Endothelial cell of umbilical vein (primary cell): ENCODE measurements around the gene EPB41L4B. TPM values are rescaled to one million over a fixed set of nuclear protein-coding genes. Genes with fewer than 3 reads are reported as not detected.

Experiments used
- BruUV-seq: library from RNA; stranded (reverse); fragments of 400-500 nt; replicated peaks from 2 replicates; lab custom pipeline; 2021; lab: Mats Ljungman, UMichigan
- CTCF ChIA-PET: fragments of 300-600, 350-600 bp; sonication (Branson Sonifier 250); formaldehyde crosslinking; loops from one replicate; lab custom pipeline; 2021; ENCODE audit warnings: antibody characterized with exemption, inconsistent platforms; lab: Charles Lee
- POLR2A ChIA-PET: fragments of 300-600, 350-600 bp; sonication (Branson Sonifier 250); formaldehyde crosslinking; loops from one replicate; lab custom pipeline; 2021; ENCODE audit warnings: antibody characterized with exemption, inconsistent platforms; lab: Charles Lee
- DNase-seq: peaks from one replicate; pipeline ENCODE4 v3.0.0-alpha.2; 2011; ENCODE audit warnings: low read depth, low spot score
- FAIRE-seq: peaks from 2 replicates; lab custom pipeline; 2011; peaks lifted over from hg19 to GRCh38; lab: Jason Lieb, UNC
- H2AFZ ChIP-seq: 2 replicates; pipeline ENCODE4 v1.6.0; 2012; ENCODE audit warnings: low read depth, low read length, control low read depth, inconsistent platforms
- H3K27ac ChIP-seq: 2 replicates; pipeline ENCODE4 v1.5.1; 2011; ENCODE audit warnings: low read depth, mild to moderate bottlenecking, control low read depth, low read length, moderate library complexity; ENCODE audit not compliant: insufficient read depth
- H3K27me3 ChIP-seq, 2 experiments: 2 replicates each; pipeline versions ENCODE4 v1.6.0 to v1.6.1; 2011; ENCODE audit warnings: low read length in 2 of 2, mixed read lengths in 1 of 2; ENCODE audit not compliant: control insufficient read depth in 2 of 2, insufficient read depth in 2 of 2
- H3K36me3 ChIP-seq, 2 experiments: 2 replicates in 1 of 2; 3 replicates in 1 of 2; pipeline ENCODE4 v1.5.1; 2011; ENCODE audit warnings: low read length in 2 of 2, mild to moderate bottlenecking in 1 of 2, moderate library complexity in 1 of 2; ENCODE audit not compliant: control insufficient read depth in 2 of 2, insufficient read depth in 2 of 2; ENCODE audit errors: extremely low read depth in 1 of 2
- H3K4me1 ChIP-seq: 3 replicates; pipeline ENCODE4 v1.5.1; 2011; ENCODE audit warnings: mild to moderate bottlenecking, low read length; ENCODE audit not compliant: control insufficient read depth, insufficient read depth; ENCODE audit errors: extremely low read depth
- H3K4me2 ChIP-seq: 2 replicates; pipeline ENCODE4 v1.6.1; 2011; ENCODE audit warnings: low read length, control low read depth, mixed read lengths; ENCODE audit not compliant: insufficient read depth
- H3K4me3 ChIP-seq, 3 experiments: fragments of 200-600 bp in 1 of 3; sonication (generic), shearing (Covaris generic) in 1 of 3; replicated peaks in 1 of 3; 2 replicates each; pipeline ENCODE4 v1.5.1; 2011 to 2016; ENCODE audit warnings: control low read depth in 3 of 3, low read length in 3 of 3, mild to moderate bottlenecking in 2 of 3, inconsistent platforms in 1 of 3, low read depth in 1 of 3, moderate library complexity in 1 of 3; ENCODE audit not compliant: insufficient read depth in 1 of 3
- H3K79me2 ChIP-seq: 2 replicates; pipeline ENCODE4 v1.6.0; 2012; ENCODE audit warnings: low read length, inconsistent platforms; ENCODE audit not compliant: control insufficient read depth, insufficient read depth
- H3K9ac ChIP-seq: replicated peaks from 2 replicates; pipeline ENCODE3; 2011; ENCODE audit warnings: low read length, control low read depth; ENCODE audit not compliant: insufficient read depth; ENCODE audit errors: extremely low read depth
- H3K9me1 ChIP-seq: replicated peaks from 3 replicates; pipeline ENCODE4 v1.6.0; 2011; ENCODE audit warnings: mild to moderate bottlenecking, low read length; ENCODE audit not compliant: control insufficient read depth, insufficient read depth; ENCODE audit errors: extremely low read depth
- H3K9me3 ChIP-seq: replicated peaks from 2 replicates; pipeline ENCODE4 v1.5.1; 2012; ENCODE audit warnings: low read length, inconsistent platforms; ENCODE audit not compliant: control insufficient read depth, insufficient read depth
- H4K20me1 ChIP-seq: replicated peaks from 2 replicates; pipeline ENCODE3; 2011; ENCODE audit warnings: mild to moderate bottlenecking, low read length; ENCODE audit not compliant: control insufficient read depth, insufficient read depth; ENCODE audit errors: extremely low read depth
- EZH2 ChIP-seq: IDR thresholded peaks from 2 replicates; pipeline ENCODE4 v1.6.1; 2012; ENCODE audit warnings: borderline replicate concordance, low read depth, mild to moderate bottlenecking, moderate library complexity, low read length, inconsistent platforms; ENCODE audit not compliant: severe bottlenecking
- FOS ChIP-seq: IDR thresholded peaks from 2 replicates; pipeline ENCODE4 v1.6.1; 2011; ENCODE audit warnings: mild to moderate bottlenecking, low read length, moderate library complexity, borderline replicate concordance; ENCODE audit not compliant: insufficient read depth
- GATA2 ChIP-seq: IDR thresholded peaks from 2 replicates; pipeline ENCODE4 v1.7.0; 2011; ENCODE audit warnings: low read depth, mild to moderate bottlenecking, moderate library complexity, mixed read lengths, low read length; ENCODE audit not compliant: insufficient read length, insufficient read depth
- JUN ChIP-seq: IDR thresholded peaks from 2 replicates; pipeline ENCODE4 v1.6.1; 2011; ENCODE audit warnings: borderline replicate concordance, low read depth; ENCODE audit not compliant: insufficient read length, insufficient read depth
- MYC ChIP-seq: IDR thresholded peaks from one replicate; pipeline ENCODE4 v1.6.1; 2011; ENCODE audit warnings: mild to moderate bottlenecking, low read depth, low read length
- POLR2A ChIP-seq: IDR thresholded peaks from 2 replicates; pipeline ENCODE4 v1.6.1; 2012; ENCODE audit warnings: low read depth, mild to moderate bottlenecking, control low read depth, low read length
- POLR2AphosphoS5 ChIP-seq: IDR thresholded peaks from 2 replicates; pipeline ENCODE4 v1.6.1; 2012; ENCODE audit warnings: low read depth, mild to moderate bottlenecking, control low read depth, low read length, moderate library complexity; ENCODE audit not compliant: insufficient read depth
- dilution Hi-C: fragments of 300-500 bp; cut with MboI; formaldehyde crosslinking; loops from one replicate; pipeline ENCODE4 v1.15.0; 2019; ENCODE audit warnings: low sequenced_read_pairs; ENCODE audit not compliant: extremely low pct_ligation_motif_present
- intact Hi-C: fragments of 100-400 bp; cut with micrococcal nuclease; formaldehyde crosslinking; loops from one replicate; pipeline ENCODE4 v1.10.0; 2022
- polyA plus RNA-seq, 4 experiments: library from polyadenylated mRNA; depleted of rRNA in 3 of 4; stranded (reverse) in 3 of 4; unstranded in 1 of 4; fragments of >200 nt; gene quantifications; 2 replicates each; pipeline versions ENCODE4 v1.2.1 to v1.2.3, GENCODE V29; 2011 to 2012; ENCODE audit warnings: missing spikeins in 1 of 4
- total RNA-seq: library from RNA; stranded (reverse); gene quantifications from 2 replicates; pipeline ENCODE4 v1.2.3, GENCODE V29; 2021
- TF ChIP-seq, protein P1 (sequence below): IDR thresholded peaks from 2 replicates; pipeline ENCODE4 v1.6.1; 2011; ENCODE audit not compliant: insufficient read depth, insufficient read length
- TF ChIP-seq, protein P2 (sequence below), 2 donors: IDR thresholded peaks; 1 replicate in 1 of 2; 2 replicates in 1 of 2; pipeline ENCODE4 v1.5.1; 2011; ENCODE audit warnings: low read length in 2 of 2, mild to moderate bottlenecking in 2 of 2, moderate library complexity in 2 of 2, control low read depth in 1 of 2, inconsistent platforms in 1 of 2, low read depth in 1 of 2; ENCODE audit not compliant: insufficient read depth in 1 of 2; ENCODE audit errors: extremely low read depth in 1 of 2

The EPB41L4B gene
- total and polyA plus RNA-seq, 2 donors (not counting 3 experiments of a cell fraction or from before 2014, with no cell fraction given): 0.10 to 0.15 TPM

DNA sequence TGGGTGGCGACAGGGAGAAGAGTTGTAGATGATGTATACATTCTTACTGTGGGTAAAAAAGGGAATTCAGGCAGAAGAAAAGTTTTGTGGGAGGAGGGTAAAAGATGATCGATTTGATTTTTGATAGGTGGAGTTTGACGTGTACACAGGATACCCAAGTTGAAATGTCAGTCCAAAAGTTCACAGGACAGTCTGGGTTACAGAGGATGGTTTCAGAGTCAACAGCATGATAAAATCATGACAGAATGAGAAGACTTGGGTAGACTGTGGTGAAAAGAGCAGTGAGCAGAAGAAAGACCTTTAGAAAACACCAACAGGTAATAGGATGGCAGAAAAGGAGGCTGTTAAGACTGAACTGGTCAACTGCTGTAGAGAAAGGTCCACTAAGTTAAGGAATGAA, 81.6 kb downstream of the EPB41L4B start:
- TF ChIP-seq POLR2A (no peak), FOS (no peak), JUN (no peak), MYC (no peak), POLR2AphosphoS5 (no peak), EZH2 (no peak), GATA2 (no peak)
- TF ChIP-seq, protein P1, sequence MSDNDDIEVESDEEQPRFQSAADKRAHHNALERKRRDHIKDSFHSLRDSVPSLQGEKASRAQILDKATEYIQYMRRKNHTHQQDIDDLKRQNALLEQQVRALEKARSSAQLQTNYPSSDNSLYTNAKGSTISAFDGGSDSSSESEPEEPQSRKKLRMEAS: no peak
- TF ChIP-seq, protein P2, sequence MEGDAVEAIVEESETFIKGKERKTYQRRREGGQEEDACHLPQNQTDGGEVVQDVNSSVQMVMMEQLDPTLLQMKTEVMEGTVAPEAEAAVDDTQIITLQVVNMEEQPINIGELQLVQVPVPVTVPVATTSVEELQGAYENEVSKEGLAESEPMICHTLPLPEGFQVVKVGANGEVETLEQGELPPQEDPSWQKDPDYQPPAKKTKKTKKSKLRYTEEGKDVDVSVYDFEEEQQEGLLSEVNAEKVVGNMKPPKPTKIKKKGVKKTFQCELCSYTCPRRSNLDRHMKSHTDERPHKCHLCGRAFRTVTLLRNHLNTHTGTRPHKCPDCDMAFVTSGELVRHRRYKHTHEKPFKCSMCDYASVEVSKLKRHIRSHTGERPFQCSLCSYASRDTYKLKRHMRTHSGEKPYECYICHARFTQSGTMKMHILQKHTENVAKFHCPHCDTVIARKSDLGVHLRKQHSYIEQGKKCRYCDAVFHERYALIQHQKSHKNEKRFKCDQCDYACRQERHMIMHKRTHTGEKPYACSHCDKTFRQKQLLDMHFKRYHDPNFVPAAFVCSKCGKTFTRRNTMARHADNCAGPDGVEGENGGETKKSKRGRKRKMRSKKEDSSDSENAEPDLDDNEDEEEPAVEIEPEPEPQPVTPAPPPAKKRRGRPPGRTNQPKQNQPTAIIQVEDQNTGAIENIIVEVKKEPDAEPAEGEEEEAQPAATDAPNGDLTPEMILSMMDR (IDR thresholded peaks at IDR 0.05; ENCODE audit: extremely low read depth in 1 of 2, insufficient read depth in 1 of 2, low read depth in 1 of 2, low read length in 2 of 2): no peak
- H3K79me2 ChIP-seq: no peaks in the 10 kb centered on the region
- no TSS peak for BruUV-seq
- intact Hi-C loops: no loop called here
- CTCF ChIA-PET: no interaction called here
- H3K27me3 ChIP-seq: peaks cover 0 to 6% of the 10 kb centered on the region in 2 experiments
- no peaks in the 10 kb centered on the region for H3K9me3 ChIP-seq
- POLR2A ChIA-PET: no interaction called here
- no peak overlapping the region for H2AFZ ChIP-seq
- no peaks in the 10 kb centered on the region for H3K36me3 ChIP-seq
- no peaks in the 10 kb centered on the region for H4K20me1 ChIP-seq
- dilution Hi-C loops: no loop called here
- no peak for DNase-seq
- no peak overlapping the region for H3K9ac ChIP-seq
- H3K9me1 ChIP-seq: no peaks in the 10 kb centered on the region
- peaks cover 3% of the 10 kb centered on the region for H3K4me1 ChIP-seq
- no peak overlapping the region for H3K4me3 ChIP-seq
- FAIRE-seq: no peak
- no peak overlapping the region for H3K4me2 ChIP-seq
- no peak overlapping the region for H3K27ac ChIP-seq
